PFSK-1 (cell line): ENCODE measurements around the gene KCNN4.

Experiments
- FOXP2 ChIP-seq: optimal IDR thresholded peaks from 2 replicates; pipeline ENCODE3; 2011; ENCODE audit warnings: borderline replicate concordance, control low read depth, inconsistent platforms; ENCODE audit not compliant: insufficient read depth; ENCODE audit errors: extremely low read length, extremely low read depth
- POLR2AphosphoS5 ChIP-seq: IDR thresholded peaks from 2 replicates; pipeline ENCODE4 v1.6.1; 2012; ENCODE audit warnings: low read depth, mild to moderate bottlenecking, control low read depth, low read length, moderate library complexity
- REST ChIP-seq, 2 experiments: IDR thresholded peaks; 2 replicates each; pipeline versions ENCODE4 v1.6.1 to v1.8.0; 2011 to 2012; ENCODE audit warnings: low read depth in 2 of 2, low read length in 2 of 2, control low read depth in 1 of 2, inconsistent platforms in 1 of 2, mild to moderate bottlenecking in 1 of 2, moderate library complexity in 1 of 2; ENCODE audit not compliant: insufficient read depth in 1 of 2
- SIN3A ChIP-seq: IDR thresholded peaks from 2 replicates; pipeline ENCODE4 v1.6.1; 2012; ENCODE audit warnings: mild to moderate bottlenecking, low read length, moderate library complexity, borderline replicate concordance; ENCODE audit not compliant: insufficient read depth
- TAF1 ChIP-seq: IDR thresholded peaks from 2 replicates; pipeline ENCODE4 v1.6.1; 2012; ENCODE audit warnings: low read length, control low read depth, borderline replicate concordance; ENCODE audit not compliant: insufficient read depth

The KCNN4 gene

GRCh38 chr19:43735013-43735412 lies 45.8 kb downstream of the KCNN4 start:
- TF ChIP-seq SIN3A: no peak
- TF ChIP-seq FOXP2: no peak
- no peak for TF ChIP-seq REST (IDR thresholded peaks at IDR 0.05; ENCODE audit: insufficient read depth in 1 of 2, low read depth in 2 of 2, low read length in 2 of 2)
- TF ChIP-seq TAF1: no peak
- TF ChIP-seq POLR2AphosphoS5: no peak

- TF ChIP-seq TAF1 (no peak), POLR2AphosphoS5 (no peak), FOXP2 (no peak), REST (IDR thresholded peaks at IDR 0.05; ENCODE audit: insufficient read depth in 1 of 2, low read depth in 2 of 2, low read length in 2 of 2) (no peak), SIN3A (no peak)
Observed at GRCh38 chr19:43731846-43732245, 48.9 kb downstream of the KCNN4 start.

GRCh38 chr19:43731346-43731745 lies 49.4 kb downstream of the KCNN4 start:
- TF ChIP-seq SIN3A: no peak
- no peak for TF ChIP-seq FOXP2
- TF ChIP-seq POLR2AphosphoS5: no peak
- TF ChIP-seq TAF1: no peak
- TF ChIP-seq REST (IDR thresholded peaks at IDR 0.05; ENCODE audit: insufficient read depth in 1 of 2, low read depth in 2 of 2, low read length in 2 of 2): no peak

- no peak for TF ChIP-seq REST (IDR thresholded peaks at IDR 0.05; ENCODE audit: insufficient read depth in 1 of 2, low read depth in 2 of 2, low read length in 2 of 2)
- TF ChIP-seq SIN3A: no peak
- TF ChIP-seq FOXP2: no peak
- TF ChIP-seq POLR2AphosphoS5: no peak
- TF ChIP-seq TAF1: no peak
Observed at GRCh38 chr19:43729919-43730318, 50.9 kb downstream of the KCNN4 start.

GRCh38 chr19:43727593-43727853 lies 53.2 kb downstream of the KCNN4 start:
- no peak for TF ChIP-seq FOXP2
- no peak for TF ChIP-seq SIN3A
- TF ChIP-seq REST (IDR thresholded peaks at IDR 0.05; ENCODE audit: insufficient read depth in 1 of 2, low read depth in 2 of 2, low read length in 2 of 2): no peak
- no peak for TF ChIP-seq TAF1
- TF ChIP-seq POLR2AphosphoS5: no peak; the same call in 1 of the 2 replicates
